T-helper 1 cell treated with Interleukin-12 subunit alpha and Interleukin-12 subunit beta and Interleukin-4 antibody, amounts not matched to agents 30 μg/mL and 1 μg/mL, for 36 hours (primary cell): Measurements from ENCODE around the gene CCDC77.

Experiments
- H3K27ac Mint-ChIP-seq: one replicate; pipeline ENCODE4 v1.8.0; 2021; ENCODE audit warnings: mild to moderate bottlenecking, mixed read lengths
- H3K27me3 Mint-ChIP-seq: one replicate; pipeline ENCODE4 v1.8.0; 2021; ENCODE audit warnings: low read depth, mixed read lengths
- H3K36me3 Mint-ChIP-seq: one replicate; pipeline ENCODE4 v1.8.0; 2021; ENCODE audit warnings: low read depth, mixed read lengths
- H3K4me1 Mint-ChIP-seq: one replicate; pipeline ENCODE4 v1.8.0; 2021; ENCODE audit warnings: low read depth, mixed read lengths
- H3K4me3 Mint-ChIP-seq: one replicate; pipeline ENCODE4 v1.8.0; 2021; ENCODE audit warnings: mild to moderate bottlenecking, moderate library complexity, mixed read lengths
- H3K9me3 Mint-ChIP-seq: one replicate; pipeline ENCODE4 v1.8.0; 2021; ENCODE audit warnings: mixed read lengths

CCDC77 gene

DNA sequence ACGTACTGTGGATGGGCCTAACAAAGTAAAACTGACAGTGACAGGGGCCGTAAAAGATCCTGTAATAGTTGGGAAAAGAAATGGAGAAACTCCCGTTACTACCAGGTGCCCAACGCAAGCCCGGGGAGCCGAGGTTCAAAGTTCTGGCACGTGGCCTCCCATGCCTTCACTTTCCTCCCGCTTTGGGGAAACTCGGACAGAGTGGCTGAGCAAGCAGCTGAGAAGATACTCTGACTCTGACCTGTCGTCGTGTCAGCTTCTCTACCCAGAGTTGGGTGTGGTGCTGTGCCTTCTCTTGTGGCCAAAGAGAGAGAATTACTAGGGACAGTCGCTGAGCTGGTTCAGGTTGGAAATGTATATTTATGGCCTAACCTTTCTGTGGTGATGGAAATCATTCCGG is 60.0 kb downstream of the CCDC77 start:
- no peaks in the 10 kb centered on the region for H3K9me3 Mint-ChIP-seq
- H3K4me3 Mint-ChIP-seq: peak overlapping the region; percentile 82
- H3K27me3 Mint-ChIP-seq: peaks cover 67% of the 10 kb centered on the region
- H3K27ac Mint-ChIP-seq: no peak overlapping the region
- peaks cover 1% of the 10 kb centered on the region for H3K36me3 Mint-ChIP-seq
- peaks cover 7% of the 10 kb centered on the region for H3K4me1 Mint-ChIP-seq

DNA sequence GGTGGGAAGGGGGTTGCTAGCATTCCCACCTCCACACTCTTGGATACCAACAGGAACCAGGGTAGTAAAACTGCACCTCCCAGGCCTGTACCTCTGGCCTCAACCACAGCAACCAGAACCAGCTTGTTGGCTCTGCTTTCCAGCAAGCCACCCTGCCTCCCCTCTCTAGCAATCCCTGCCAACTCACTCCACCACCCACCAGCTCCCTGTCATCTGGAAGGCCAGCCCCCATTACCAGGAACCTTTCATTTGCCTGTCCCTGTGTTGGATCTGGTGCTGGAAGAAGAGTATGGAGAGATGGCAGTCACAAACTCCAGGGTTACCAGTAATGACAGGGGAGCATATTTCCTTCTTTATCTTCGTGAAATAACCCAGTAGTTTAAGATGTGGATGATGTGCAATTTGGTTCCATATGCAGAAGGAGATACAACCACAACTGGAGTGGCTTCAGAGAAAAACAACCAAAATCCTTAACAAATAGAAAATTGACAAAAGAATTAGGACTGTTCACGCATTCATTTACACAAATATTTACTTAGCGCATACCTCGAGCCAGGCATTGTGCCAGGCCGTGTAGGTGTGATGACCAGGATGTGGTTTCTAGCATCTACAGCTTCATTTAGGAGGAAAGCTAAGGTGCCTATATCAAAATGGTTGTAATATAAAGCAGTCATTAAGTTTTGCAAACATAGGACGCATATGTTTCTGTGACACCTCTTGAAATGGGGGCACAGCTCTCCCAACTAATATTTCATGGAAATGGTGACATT is 61.7 kb downstream of the CCDC77 start:
- Mint-ChIP-seq H3K4me3 (no peak overlapping the region), H3K4me1 (peaks cover 7% of the 10 kb centered on the region), H3K36me3 (peaks cover 1% of the 10 kb centered on the region), H3K27ac (no peak overlapping the region), H3K27me3 (peaks cover 50% of the 10 kb centered on the region), H3K9me3 (no peaks in the 10 kb centered on the region)

DNA sequence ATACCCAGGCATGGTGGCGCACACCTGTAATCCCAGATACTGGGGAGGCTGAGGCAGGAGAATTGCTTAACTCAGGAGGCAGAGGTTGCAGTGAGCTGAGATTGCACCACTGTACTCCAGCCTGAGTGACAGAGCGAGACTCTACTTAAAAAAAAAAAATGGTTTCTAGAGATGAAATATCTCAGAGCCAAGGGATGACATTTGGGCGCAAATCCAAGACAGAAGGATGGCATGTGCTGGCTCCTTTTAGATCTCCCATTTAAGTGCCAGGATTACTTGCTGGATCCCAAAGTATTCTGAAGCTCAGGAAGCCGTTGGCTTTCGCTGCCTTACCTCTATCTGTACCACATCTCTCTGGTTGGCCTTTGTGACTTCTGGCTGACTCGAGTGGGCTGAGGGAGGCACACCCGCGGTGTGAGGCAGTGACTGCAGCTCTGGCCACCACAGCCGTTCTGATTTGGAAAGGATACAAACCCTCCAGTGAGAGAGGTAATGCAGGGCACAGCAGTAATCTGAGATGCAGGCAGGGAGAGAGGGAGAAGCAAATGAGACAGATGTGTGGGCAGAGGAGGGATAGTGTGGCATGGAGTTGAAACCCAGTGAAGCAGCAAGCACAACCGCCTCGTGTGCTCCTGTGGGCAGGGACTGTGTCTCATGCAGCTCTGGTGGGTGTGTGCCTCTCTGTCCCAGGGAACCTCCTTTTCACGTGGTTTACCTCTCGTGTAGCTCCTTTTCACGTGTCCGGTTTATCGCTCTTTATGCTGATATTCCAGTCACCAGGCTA is 63.2 kb downstream of the CCDC77 start:
- Mint-ChIP-seq H3K36me3 (no peaks in the 10 kb centered on the region), H3K9me3 (no peaks in the 10 kb centered on the region), H3K27me3 (peaks cover 36% of the 10 kb centered on the region), H3K27ac (no peak overlapping the region), H3K4me1 (peaks cover 4% of the 10 kb centered on the region), H3K4me3 (no peak overlapping the region)

DNA sequence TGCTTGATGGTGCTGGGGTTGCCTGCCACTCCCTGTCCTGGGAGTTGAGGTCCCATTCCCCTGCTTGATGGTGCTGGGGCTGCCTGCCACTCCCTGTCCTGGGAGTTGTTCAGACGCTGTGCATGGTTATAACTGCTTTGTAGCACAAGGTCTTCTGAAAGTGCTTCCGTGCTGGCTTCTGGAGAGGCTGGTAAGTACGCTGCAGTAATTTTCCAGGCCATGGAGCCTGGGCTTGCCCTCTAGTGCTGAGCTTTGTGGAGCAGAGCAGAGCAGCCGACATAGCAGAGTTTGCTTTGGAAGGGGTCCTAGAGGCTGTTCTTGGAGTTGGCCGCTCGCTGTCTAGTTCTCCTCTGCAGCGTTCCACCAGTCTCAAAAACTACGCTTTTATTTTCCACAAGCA is 64.6 kb downstream of the CCDC77 start:
- H3K27me3 Mint-ChIP-seq: peaks cover 32% of the 10 kb centered on the region
- no peaks in the 10 kb centered on the region for H3K36me3 Mint-ChIP-seq
- H3K27ac Mint-ChIP-seq: no peak overlapping the region
- peaks cover 2% of the 10 kb centered on the region for H3K4me1 Mint-ChIP-seq
- H3K9me3 Mint-ChIP-seq: no peaks in the 10 kb centered on the region
- H3K4me3 Mint-ChIP-seq: no peak overlapping the region

DNA sequence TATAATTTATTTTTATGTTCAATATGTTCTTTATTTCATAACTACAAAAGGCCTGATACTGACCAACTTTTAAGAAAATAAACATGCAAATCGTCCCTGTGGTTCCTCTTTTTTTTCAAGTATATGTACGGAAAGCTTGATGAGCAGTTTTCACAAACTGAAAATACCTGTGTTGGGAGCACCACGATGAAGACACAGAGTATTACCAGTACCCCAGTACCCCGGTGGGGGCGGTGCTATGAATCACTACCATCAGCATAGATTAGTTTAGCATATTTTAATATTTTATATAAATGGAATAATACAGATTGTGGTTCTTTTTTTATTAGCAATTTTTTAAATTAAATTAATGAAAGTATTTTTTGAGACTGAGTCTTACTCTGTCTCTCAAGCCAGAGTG is 65.3 kb downstream of the CCDC77 start:
- no peaks in the 10 kb centered on the region for H3K36me3 Mint-ChIP-seq
- no peak overlapping the region for H3K27ac Mint-ChIP-seq
- peaks cover 25% of the 10 kb centered on the region for H3K27me3 Mint-ChIP-seq
- H3K9me3 Mint-ChIP-seq: no peaks in the 10 kb centered on the region
- no peak overlapping the region for H3K4me3 Mint-ChIP-seq
- H3K4me1 Mint-ChIP-seq: no peaks in the 10 kb centered on the region

DNA sequence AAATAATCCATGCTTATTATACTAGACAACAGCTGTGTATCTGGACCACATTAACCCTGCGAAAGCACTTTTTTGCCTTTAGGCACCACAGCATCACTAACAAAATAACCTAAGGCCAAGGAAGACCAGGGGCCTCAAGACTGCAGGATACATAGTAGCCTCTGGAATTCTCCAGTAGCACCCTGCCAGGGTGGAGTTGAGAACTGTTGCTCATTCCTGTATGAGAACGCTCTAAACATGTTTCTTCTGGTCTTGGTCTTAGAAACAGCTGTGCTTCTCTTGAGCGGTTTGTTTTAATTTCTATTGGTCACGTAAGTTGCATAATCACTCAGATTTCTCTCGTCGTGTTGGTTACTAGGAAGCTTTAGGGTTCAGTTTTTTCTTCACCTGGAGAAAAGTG is 66.1 kb downstream of the CCDC77 start:
- Mint-ChIP-seq H3K4me1 (no peaks in the 10 kb centered on the region), H3K27ac (no peak overlapping the region), H3K9me3 (no peaks in the 10 kb centered on the region), H3K36me3 (no peaks in the 10 kb centered on the region), H3K27me3 (peaks cover 17% of the 10 kb centered on the region), H3K4me3 (no peak overlapping the region)

DNA sequence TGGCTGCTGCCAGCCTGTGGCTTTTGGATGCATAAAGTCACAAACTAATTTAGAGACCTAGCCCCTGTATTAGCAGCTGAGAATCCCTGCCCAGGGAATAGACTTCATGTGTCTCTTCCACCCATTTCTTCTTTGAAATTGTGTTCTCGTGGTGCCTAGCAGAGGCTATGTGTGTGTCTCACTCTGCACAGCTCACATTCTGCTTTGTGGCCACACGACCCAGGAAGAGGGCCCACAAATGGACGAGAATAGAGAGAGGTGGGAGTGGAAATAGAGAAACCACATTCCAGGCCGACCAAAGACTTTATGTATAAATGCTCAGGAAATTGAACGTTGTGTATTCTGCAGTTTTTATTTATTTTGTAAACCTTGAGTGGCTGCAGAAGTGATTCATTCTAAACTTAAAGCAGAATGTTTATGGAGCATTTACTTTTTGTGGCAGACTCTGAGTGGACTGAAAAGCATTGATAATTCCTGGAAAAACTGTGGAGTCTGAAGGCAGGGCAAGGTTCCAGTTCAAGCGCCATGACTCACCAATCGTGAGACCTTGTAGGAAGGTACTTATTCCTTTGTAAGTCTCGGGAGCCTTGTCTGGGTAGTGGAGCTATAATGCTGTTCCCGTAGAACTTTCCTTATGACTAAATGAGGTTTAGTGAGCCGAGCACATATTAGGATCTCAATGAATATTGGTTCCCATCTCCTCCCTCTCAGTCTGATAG is 67.4 kb downstream of the CCDC77 start:
- no peaks in the 10 kb centered on the region for H3K9me3 Mint-ChIP-seq
- H3K4me1 Mint-ChIP-seq: no peaks in the 10 kb centered on the region
- H3K27ac Mint-ChIP-seq: no peak overlapping the region
- no peaks in the 10 kb centered on the region for H3K36me3 Mint-ChIP-seq
- no peak overlapping the region for H3K4me3 Mint-ChIP-seq
- peaks cover 9% of the 10 kb centered on the region for H3K27me3 Mint-ChIP-seq

DNA sequence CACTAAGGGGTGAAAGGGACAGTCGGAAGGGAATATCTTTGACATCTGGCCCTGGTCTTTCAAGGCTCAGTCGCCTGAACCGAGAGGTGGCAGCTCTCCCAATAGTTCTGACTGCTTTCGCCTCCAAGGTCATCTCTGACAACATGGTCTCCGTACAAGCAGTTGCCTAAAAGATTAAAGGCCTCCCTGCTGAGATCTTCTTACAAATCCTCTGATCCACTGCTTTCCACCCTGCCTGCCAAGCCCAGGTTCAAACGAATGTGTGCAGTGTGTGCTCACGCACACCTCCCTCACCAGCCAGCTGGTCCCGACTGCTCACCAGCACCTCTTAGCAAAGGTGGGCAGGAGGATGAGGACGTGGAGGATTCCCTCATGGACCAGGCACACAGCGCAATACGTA is 68.7 kb downstream of the CCDC77 start:
- H3K27me3 Mint-ChIP-seq: peaks cover 6% of the 10 kb centered on the region
- H3K9me3 Mint-ChIP-seq: no peaks in the 10 kb centered on the region
- H3K36me3 Mint-ChIP-seq: no peaks in the 10 kb centered on the region
- H3K4me3 Mint-ChIP-seq: no peak overlapping the region
- H3K4me1 Mint-ChIP-seq: no peaks in the 10 kb centered on the region
- H3K27ac Mint-ChIP-seq: no peak overlapping the region

DNA sequence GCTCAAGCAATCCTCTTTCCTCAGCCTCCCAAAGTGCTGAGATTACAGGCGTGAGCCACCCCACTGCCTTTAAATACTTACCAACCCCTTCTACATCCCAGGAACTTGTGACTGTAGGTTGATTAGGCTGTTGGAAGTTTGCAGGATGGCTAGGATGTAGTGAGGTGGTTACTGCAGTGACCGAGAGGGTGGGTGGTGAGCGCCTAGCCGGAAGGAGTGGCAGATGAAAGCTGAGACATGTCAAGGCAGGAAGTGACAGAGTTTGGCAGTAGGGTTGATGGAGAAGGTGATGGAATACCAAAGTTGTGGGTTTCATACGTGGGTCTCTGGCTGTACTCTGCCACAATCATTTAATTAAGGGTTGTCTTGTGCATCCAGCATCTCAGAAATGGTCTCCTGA is 71.8 kb downstream of the CCDC77 start:
- Mint-ChIP-seq H3K9me3 (no peaks in the 10 kb centered on the region), H3K36me3 (no peaks in the 10 kb centered on the region), H3K4me3 (no peak overlapping the region), H3K27ac (no peak overlapping the region), H3K4me1 (no peaks in the 10 kb centered on the region), H3K27me3 (peaks cover 25% of the 10 kb centered on the region)

DNA sequence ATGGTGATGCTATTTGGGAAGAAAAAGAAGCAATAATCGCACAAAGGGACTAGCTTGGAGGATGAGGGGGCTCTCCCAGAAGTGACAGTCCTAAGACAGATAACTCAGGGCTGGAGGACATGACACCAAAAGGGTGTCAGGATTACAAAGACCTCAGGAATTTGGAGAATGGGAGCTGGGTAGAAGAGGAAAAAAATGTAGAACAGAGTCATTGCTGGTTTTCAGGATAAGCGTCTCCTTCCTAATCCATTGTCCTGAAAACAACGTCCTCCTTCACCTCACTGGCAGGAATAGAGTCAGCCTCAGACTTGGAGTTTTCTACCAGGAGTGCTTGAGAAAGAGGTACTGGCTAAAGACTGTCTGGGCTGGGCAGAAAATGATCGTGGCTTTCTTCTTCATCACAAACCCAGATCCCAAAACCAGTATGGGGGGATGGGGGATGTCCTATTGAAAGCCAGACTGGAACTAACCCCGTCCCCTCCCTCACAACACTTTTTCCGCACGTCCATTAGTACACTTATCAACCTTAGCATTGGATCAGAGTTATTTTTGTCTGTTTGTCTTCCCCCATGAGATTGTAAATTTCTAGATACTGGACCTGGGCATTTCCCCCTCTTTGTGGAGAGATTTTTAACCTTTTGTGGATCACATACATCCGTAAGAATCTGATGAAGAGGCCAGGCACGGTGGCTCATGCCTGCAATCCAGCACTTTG is 72.6 kb downstream of the CCDC77 start:
- Mint-ChIP-seq H3K27ac (no peak overlapping the region), H3K4me3 (no peak overlapping the region), H3K27me3 (peaks cover 30% of the 10 kb centered on the region), H3K4me1 (no peaks in the 10 kb centered on the region), H3K36me3 (no peaks in the 10 kb centered on the region), H3K9me3 (no peaks in the 10 kb centered on the region)

DNA sequence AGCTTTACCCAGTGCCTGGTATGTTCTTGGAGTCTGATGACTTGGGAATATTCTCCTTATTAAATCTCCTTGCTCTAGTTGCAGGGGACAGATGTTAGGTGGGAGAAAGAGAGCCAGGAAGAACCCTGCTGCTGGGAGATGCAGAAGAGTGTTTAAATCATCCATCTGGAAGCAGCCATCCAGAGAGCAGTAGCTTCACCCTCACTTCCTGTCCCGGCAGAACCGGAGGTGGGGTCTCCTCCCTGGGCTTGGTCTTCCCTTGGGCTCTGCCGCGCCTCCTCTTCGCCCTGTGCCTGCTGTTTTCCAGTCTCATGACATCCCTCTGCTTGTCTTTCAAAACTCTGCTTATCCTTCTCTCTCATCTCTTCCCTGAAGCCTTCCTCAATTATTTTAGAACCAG is 73.8 kb downstream of the CCDC77 start:
- Mint-ChIP-seq H3K9me3 (no peaks in the 10 kb centered on the region), H3K27me3 (peaks cover 34% of the 10 kb centered on the region)

DNA sequence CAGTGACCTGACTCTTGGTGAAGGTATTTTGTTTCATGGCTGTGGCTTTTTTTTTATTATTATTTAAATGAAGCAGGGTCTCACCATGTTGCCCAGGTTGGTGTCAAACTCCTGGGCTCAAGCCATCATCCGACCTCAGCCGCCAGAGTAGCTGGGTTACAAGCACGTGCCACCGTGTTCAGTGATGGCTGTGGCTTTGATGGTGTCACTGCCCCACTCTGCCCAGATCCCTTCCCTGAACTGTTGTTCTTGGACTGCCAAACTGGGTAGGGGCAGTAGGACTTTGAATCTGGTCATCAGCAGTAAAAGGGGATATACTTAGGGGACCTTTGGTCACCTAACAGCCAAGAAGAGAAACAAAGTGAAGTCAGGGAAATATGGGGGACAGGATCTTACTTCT is 77.7 kb downstream of the CCDC77 start:
- no peaks in the 10 kb centered on the region for H3K36me3 Mint-ChIP-seq
- H3K27me3 Mint-ChIP-seq: peaks cover 30% of the 10 kb centered on the region
- H3K4me1 Mint-ChIP-seq: no peaks in the 10 kb centered on the region
- no peak overlapping the region for H3K27ac Mint-ChIP-seq
- H3K9me3 Mint-ChIP-seq: no peaks in the 10 kb centered on the region
- no peak overlapping the region for H3K4me3 Mint-ChIP-seq

More for the DNA sequence above, 73.8 kb downstream of the CCDC77 start:
- Mint-ChIP-seq H3K4me1 (no peaks in the 10 kb centered on the region), H3K36me3 (no peaks in the 10 kb centered on the region), H3K4me3 (no peak overlapping the region), H3K27ac (no peak overlapping the region)

DNA sequence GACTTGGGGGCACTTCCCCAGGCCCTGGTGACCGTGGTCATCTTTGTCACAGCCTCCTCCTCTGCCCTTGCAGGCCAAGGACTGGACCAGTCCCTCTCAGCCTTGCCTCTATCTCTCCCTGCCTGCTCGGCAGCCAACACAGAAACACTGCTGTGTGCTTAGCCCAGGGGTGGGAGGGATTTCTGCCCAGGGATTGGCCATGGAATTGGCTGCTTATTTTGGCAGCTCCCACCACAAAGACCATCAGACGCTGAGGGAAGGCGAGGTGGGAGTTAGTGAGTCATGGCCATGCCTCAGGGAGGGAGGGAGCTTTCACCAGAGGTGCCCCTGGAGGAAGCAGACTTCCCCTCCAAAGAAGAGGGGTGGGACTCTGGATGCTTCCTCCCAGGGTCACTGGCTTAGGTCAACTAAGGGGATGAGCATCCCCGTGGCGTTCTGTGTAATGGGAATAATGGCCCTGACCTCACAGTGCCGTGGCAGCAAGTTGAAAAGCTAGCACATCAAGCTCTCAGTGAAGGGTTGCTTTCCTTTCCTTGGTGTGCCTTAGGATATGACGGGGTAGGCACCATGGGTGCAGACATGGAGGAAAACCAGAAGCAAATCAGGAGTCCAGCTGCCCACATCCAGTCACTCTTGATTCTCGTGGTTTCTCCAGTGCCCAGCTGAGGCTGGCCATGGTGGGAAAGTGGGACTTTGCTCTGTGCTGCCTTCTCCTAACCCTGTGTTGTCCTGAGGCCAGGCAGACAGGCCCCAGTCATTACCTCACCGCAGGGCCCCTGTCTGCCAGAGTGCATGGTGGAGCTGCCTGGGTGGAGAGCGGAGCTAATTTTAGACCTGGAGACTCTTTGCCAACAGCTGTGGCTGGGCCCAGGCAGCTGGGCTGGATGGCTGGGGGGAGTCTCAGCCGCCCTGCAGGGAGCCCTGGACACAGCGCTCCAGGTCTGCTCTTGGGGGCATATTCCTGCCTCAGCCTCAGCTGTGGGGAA is 79.7 kb downstream of the CCDC77 start:
- no peak overlapping the region for H3K4me3 Mint-ChIP-seq
- H3K9me3 Mint-ChIP-seq: no peaks in the 10 kb centered on the region
- H3K27me3 Mint-ChIP-seq: peaks cover 18% of the 10 kb centered on the region
- H3K27ac Mint-ChIP-seq: no peak overlapping the region
- H3K4me1 Mint-ChIP-seq: no peaks in the 10 kb centered on the region
- H3K36me3 Mint-ChIP-seq: no peaks in the 10 kb centered on the region
